Measurements from ENCODE around the gene AKAP6. TPM values are rescaled to one million over a fixed set of nuclear protein-coding genes. Genes with fewer than 3 reads are reported as not detected.
"Not testable (repeated sequence)": the region's sequence is repeated elsewhere in the genome, so short reads cannot be mapped to it uniquely, and the experiment has no call there.

Gene AKAP6
- total RNA-seq, 1 experiment from 2014 or later = 1.1 TPM

DNA sequence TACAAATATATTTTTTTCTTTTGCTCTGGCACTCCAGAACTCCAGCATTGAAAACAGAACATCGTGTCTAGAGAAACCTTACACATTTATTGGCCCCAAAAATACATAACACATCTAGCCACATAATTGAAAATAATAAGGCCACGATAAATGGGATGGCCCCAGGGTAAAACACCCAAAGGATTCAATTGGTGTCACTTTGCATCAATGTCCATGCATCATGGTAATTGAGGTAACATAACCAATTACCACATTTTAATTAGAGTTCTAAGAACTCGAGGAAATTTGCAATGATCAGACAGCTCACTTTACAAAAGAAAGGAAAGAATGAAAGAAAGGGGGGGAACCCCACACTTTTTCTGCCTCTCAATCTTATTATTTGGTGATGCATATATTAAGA is 457.8 kb downstream of the AKAP6 start:
- Mint-ChIP-seq H3K9me3 (peaks cover 10 to 15% of the 10 kb centered on the region in 2 experiments), H3K27ac (no peak overlapping the region)

GRCh38 chr14:32793033-32793432 is 463.9 kb downstream of the AKAP6 start:
- not testable (repeated sequence) for H2BK15ac ChIP-seq (ENCODE audit: low read depth, low read length); H3K9me3 ChIP-seq (ENCODE audit: control insufficient read depth, low read depth, low read length); H3K56ac ChIP-seq (ENCODE audit: insufficient read length, low read depth, low read length); H2AK5ac ChIP-seq (ENCODE audit: insufficient read length, low read length); H3K23ac ChIP-seq (ENCODE audit: insufficient read length, low read depth, low read length); H4K91ac ChIP-seq (ENCODE audit: insufficient read length, low read depth, low read length); H4K5ac ChIP-seq (ENCODE audit: insufficient read length, low read depth, low read length); H3K18ac ChIP-seq (ENCODE audit: insufficient read length, low read depth, low read length); H4K8ac ChIP-seq (replicated peaks; ENCODE audit: insufficient read length, low read depth, low read length); DNase-seq; H3T11ph ChIP-seq (ENCODE audit: low read length); H3K23me2 ChIP-seq (ENCODE audit: insufficient read length, low read depth, low read length, poor library complexity, severe bottlenecking); H2AFZ ChIP-seq (ENCODE audit: low read length); H3K4ac ChIP-seq (ENCODE audit: low read depth, low read length); H2BK120ac ChIP-seq (ENCODE audit: low read depth, low read length, poor library complexity, severe bottlenecking); H2BK5ac ChIP-seq (ENCODE audit: insufficient read length, low read length); H4K20me1 ChIP-seq (ENCODE audit: control insufficient read depth, insufficient read depth, insufficient read length); H3K79me2 ChIP-seq (ENCODE audit: insufficient read depth, low read length); H3K4me1 Mint-ChIP-seq; H2BK20ac ChIP-seq (ENCODE audit: low read depth, low read length, poor library complexity, severe bottlenecking); H3K4me3 Mint-ChIP-seq; H3K27me3 Mint-ChIP-seq (ENCODE audit: low read depth); H3K4me2 ChIP-seq (ENCODE audit: insufficient read depth, insufficient read length, low read length); H3K79me1 ChIP-seq (ENCODE audit: insufficient read depth, low read depth, low read length, poor library complexity, severe bottlenecking); H3K14ac ChIP-seq (ENCODE audit: insufficient read depth, low read length); H3K27ac Mint-ChIP-seq; H3K27me3 ChIP-seq (ENCODE audit: insufficient read depth, low read length); H3K4me1 ChIP-seq (ENCODE audit: insufficient read depth, low read length); H3K9ac ChIP-seq (ENCODE audit: extremely low read depth, insufficient read length, low read length); H3K27ac ChIP-seq (ENCODE audit: insufficient read length, low read depth, low read length); H2BK12ac ChIP-seq (ENCODE audit: insufficient read length, low read depth, low read length)
- Mint-ChIP-seq H3K9me3 (peaks cover 37 to 40% of the 10 kb centered on the region in 2 experiments), H3K36me3 (ENCODE audit: insufficient read depth in 1 of 3, low read depth in 3 of 3) (peaks cover 6 to 12% (median 7%) of the 10 kb centered on the region in 3 experiments)

More for the DNA sequence above, 457.8 kb downstream of the AKAP6 start:
- Histone ChIP-seq H4K91ac (ENCODE audit: insufficient read length, low read depth, low read length) (no peak overlapping the region), H3K4me2 (ENCODE audit: insufficient read depth, insufficient read length, low read length) (no peak overlapping the region), H2BK12ac (ENCODE audit: insufficient read length, low read depth, low read length) (no peak overlapping the region), H3K79me2 (ENCODE audit: insufficient read depth, low read length) (no peaks in the 10 kb centered on the region), H3K4ac (ENCODE audit: low read depth, low read length) (no peak overlapping the region), H3K23ac (ENCODE audit: insufficient read length, low read depth, low read length) (no peak overlapping the region), H2BK120ac (ENCODE audit: low read depth, low read length, poor library complexity, severe bottlenecking) (no peak overlapping the region), H3K9ac (ENCODE audit: extremely low read depth, insufficient read length, low read length) (no peak overlapping the region), H2BK5ac (ENCODE audit: insufficient read length, low read length) (no peak overlapping the region), H4K8ac (replicated peaks; ENCODE audit: insufficient read length, low read depth, low read length) (no peak overlapping the region), H3K9me3 (ENCODE audit: control insufficient read depth, low read depth, low read length) (no peaks in the 10 kb centered on the region), H2BK20ac (ENCODE audit: low read depth, low read length, poor library complexity, severe bottlenecking) (no peak overlapping the region), H4K5ac (ENCODE audit: insufficient read length, low read depth, low read length) (no peak overlapping the region), H2AK5ac (ENCODE audit: insufficient read length, low read length) (no peak overlapping the region), H3K27me3 (ENCODE audit: insufficient read depth, low read length) (no peaks in the 10 kb centered on the region), H3K56ac (ENCODE audit: insufficient read length, low read depth, low read length) (no peak overlapping the region), H3T11ph (ENCODE audit: low read length) (no peak overlapping the region), H3K14ac (ENCODE audit: insufficient read depth, low read length) (no peak overlapping the region), H3K23me2 (ENCODE audit: insufficient read length, low read depth, low read length, poor library complexity, severe bottlenecking) (no peaks in the 10 kb centered on the region), H2AFZ (ENCODE audit: low read length) (no peak overlapping the region), H3K4me1 (ENCODE audit: insufficient read depth, low read length) (no peaks in the 10 kb centered on the region), H4K20me1 (ENCODE audit: control insufficient read depth, insufficient read depth, insufficient read length) (no peaks in the 10 kb centered on the region), H3K27ac (ENCODE audit: insufficient read length, low read depth, low read length) (no peak overlapping the region), H2BK15ac (ENCODE audit: low read depth, low read length) (no peak overlapping the region), H3K18ac (ENCODE audit: insufficient read length, low read depth, low read length) (no peak overlapping the region), H3K79me1 (ENCODE audit: insufficient read depth, low read depth, low read length, poor library complexity, severe bottlenecking) (no peaks in the 10 kb centered on the region)
- Mint-ChIP-seq H3K4me1 (no peaks in the 10 kb centered on the region), H3K4me3 (no peak overlapping the region), H3K27me3 (ENCODE audit: low read depth) (no peaks in the 10 kb centered on the region), H3K36me3 (ENCODE audit: insufficient read depth in 1 of 3, low read depth in 3 of 3) (peaks cover 0 to 2% (median 0%) of the 10 kb centered on the region in 3 experiments; a peak in 2 of 7 replicates)
- no CpG with 5 or more reads among the region's 3 CpGs for WGBS (ENCODE audit: extremely low coverage, insufficient read length, low lambda C conversion rate)
- no peak for DNase-seq
- TF ChIP-seq CTCF (conservative IDR thresholded peaks at IDR 0.05) = no peak

Data from H9 (cell line).